Esophagus muscularis mucosa (tissue), 3 donors: ENCODE results near the gene FREM2.

Source experiments
- CTCF ChIP-seq, 3 experiments: fragments of 200-600 bp in 2 of 3; fragments of 450-650 bp in 1 of 3; sonication (generic) in 2 of 3; IDR thresholded peaks; one replicate each; pipeline ENCODE4 v1.5.1; 2017 to 2019; ENCODE audit warnings: antibody characterized with exemption in 3 of 3, mild to moderate bottlenecking in 2 of 3, moderate library complexity in 1 of 3
- POLR2A ChIP-seq: fragments of 450-650 bp; IDR thresholded peaks from one replicate; pipeline ENCODE4 v1.6.1; 2017; ENCODE audit warnings: antibody characterized with exemption, moderate library complexity, mild to moderate bottlenecking, low read depth

- TF ChIP-seq POLR2A (no peak), CTCF (IDR thresholded peaks at IDR 0.05) (peak in 1 of 3 experiments; percentile 24)
Measured at GRCh38 chr13:38872693-38873092, 185.8 kb downstream of the FREM2 start.
